GM23248 (cell line): Measurements from ENCODE around the gene CYBA. TPM values are rescaled to one million over a fixed set of nuclear protein-coding genes. Genes with fewer than 3 reads are reported as not detected.

Experiments used
- DNase-seq: peaks from one replicate; pipeline ENCODE4 v3.0.0-alpha.2; 2015
- H2AFZ ChIP-seq: fragments of 200-600 bp; sonication (generic); 2 replicates; pipeline ENCODE4 v1.6.1; 2016; ENCODE audit warnings: antibody characterized with exemption
- H3F3A ChIP-seq: fragments of 200-600 bp; sonication (generic); 2 replicates; pipeline ENCODE4 v1.6.1; 2016; ENCODE audit warnings: mild to moderate bottlenecking, antibody characterized with exemption, mixed run types; ENCODE audit not compliant: insufficient read depth
- H3K27ac ChIP-seq: fragments of 200-600 bp; sonication (generic); 2 replicates; pipeline ENCODE4 v1.5.1; 2016; ENCODE audit warnings: mild to moderate bottlenecking
- H3K27me3 ChIP-seq: fragments of 200-600 bp; sonication (generic); replicated peaks from 2 replicates; pipeline ENCODE4 v1.6.1; 2016; ENCODE audit warnings: mild to moderate bottlenecking; ENCODE audit not compliant: insufficient read depth
- H3K36me3 ChIP-seq: fragments of 200-600 bp; sonication (generic); 2 replicates; pipeline ENCODE4 v1.6.1; 2016; ENCODE audit warnings: low read depth, mild to moderate bottlenecking
- H3K4me1 ChIP-seq: fragments of 200-600 bp; sonication (generic); 2 replicates; pipeline ENCODE4 v1.6.1; 2016; ENCODE audit warnings: mild to moderate bottlenecking; ENCODE audit not compliant: insufficient read depth
- H3K4me2 ChIP-seq: fragments of 200-600 bp; sonication (generic); one replicate; pipeline ENCODE4 v1.6.1; 2016; ENCODE audit warnings: mild to moderate bottlenecking; ENCODE audit not compliant: unreplicated experiment
- H3K4me3 ChIP-seq: fragments of 200-600 bp; sonication (generic); 2 replicates; pipeline ENCODE4 v1.5.1; 2016; ENCODE audit warnings: mild to moderate bottlenecking
- H3K79me2 ChIP-seq: fragments of 200-600 bp; sonication (generic); 2 replicates; pipeline ENCODE4 v1.6.1; 2016; ENCODE audit warnings: mild to moderate bottlenecking; ENCODE audit not compliant: insufficient read depth
- H3K9ac ChIP-seq: fragments of 200-600 bp; sonication (generic); 2 replicates; pipeline ENCODE4 v1.6.1; 2016; ENCODE audit warnings: mild to moderate bottlenecking
- H3K9me2 ChIP-seq: fragments of 200-600 bp; sonication (generic); 2 replicates; pipeline ENCODE4 v1.6.1; 2016; ENCODE audit warnings: mixed run types, mild to moderate bottlenecking, moderate library complexity; ENCODE audit not compliant: insufficient read depth
- H3K9me3 ChIP-seq: fragments of 200-600 bp; sonication (generic); one replicate; pipeline ENCODE4 v1.6.1; 2017; ENCODE audit warnings: low read depth
- H4K20me1 ChIP-seq: fragments of 200-600 bp; sonication (generic); 2 replicates; pipeline ENCODE4 v1.6.0; 2016; ENCODE audit not compliant: insufficient read depth
- EZH2 ChIP-seq: fragments of 200-600 bp; sonication (generic); IDR thresholded peaks from 2 replicates; pipeline ENCODE4 v1.6.1; 2018; ENCODE audit warnings: antibody characterized with exemption, mild to moderate bottlenecking; ENCODE audit not compliant: insufficient read depth, poor library complexity, severe bottlenecking
- EZH2phosphoT487 ChIP-seq: fragments of 200-600 bp; sonication (generic); IDR thresholded peaks from 2 replicates; pipeline ENCODE4 v1.6.1; 2018; ENCODE audit warnings: antibody characterized with exemption, moderate library complexity, mild to moderate bottlenecking, low read depth; ENCODE audit not compliant: insufficient read depth
- WGBS, 2 experiments: methylation state at CpG; one replicate each; pipeline ENCODE4 v1.1.6; 2015 to 2017; ENCODE audit warnings: low lambda C conversion rate in 2 of 2, low coverage in 1 of 2; ENCODE audit errors: missing lambda C conversion rate in 2 of 2; 5-methylcytosine and 5-hydroxymethylcytosine counted together
- in situ Hi-C: fragments of 300-500 bp; cut with MboI; formaldehyde crosslinking; loops from 2 replicates; pipeline ENCODE4 v1.15.0; 2020
- polyA plus RNA-seq: library from polyadenylated mRNA; unstranded; fragments of >200 nt; fragmentation: Nextera tagmentation; extraction: Ambion mirVana; gene quantifications from 2 replicates; pipeline ENCODE4 v1.2.1, GENCODE V29; 2016
- total RNA-seq: library from RNA; depleted of rRNA; stranded (reverse); fragments of >200 nt; shearing (Covaris generic); gene quantifications from 2 replicates; pipeline ENCODE4 v1.2.3, GENCODE V29; 2014

Gene CYBA
- total and polyA plus RNA-seq, 2 experiments from 2014 or later: 270 to 332 TPM

DNA sequence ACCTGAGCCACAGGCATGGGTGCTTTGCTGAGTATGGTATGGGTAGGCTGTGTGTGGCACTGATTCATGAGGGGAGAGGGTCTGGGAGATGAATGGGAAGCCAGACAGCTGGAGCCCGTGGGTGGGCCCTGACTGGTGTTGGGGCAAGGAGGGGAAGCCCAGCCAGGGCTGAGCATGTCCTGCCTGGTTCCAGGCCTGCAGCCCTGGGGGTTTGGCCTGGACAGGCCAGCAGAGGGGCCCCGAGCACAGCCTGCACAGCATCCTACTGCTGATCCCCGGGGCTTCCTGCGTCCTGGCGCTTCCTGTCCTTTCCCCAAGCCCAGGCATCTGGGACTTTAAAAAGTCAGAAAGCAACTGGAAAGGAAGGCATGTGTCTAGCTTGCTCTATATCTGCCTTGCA, 16.6 kb upstream of the CYBA start:
- TF ChIP-seq EZH2 (no peak), EZH2phosphoT487 (no peak)
- H3K79me2 ChIP-seq: peaks cover 4% of the 10 kb centered on the region
- no peak overlapping the region for H2AFZ ChIP-seq
- no peaks in the 10 kb centered on the region for H4K20me1 ChIP-seq
- no peak overlapping the region for H3K4me2 ChIP-seq
- no peaks in the 10 kb centered on the region for H3F3A ChIP-seq
- H3K9ac ChIP-seq: no peak overlapping the region
- no peak for DNase-seq
- no peaks in the 10 kb centered on the region for H3K4me1 ChIP-seq
- in situ Hi-C loops: no loop called here
- no peak overlapping the region for H3K4me3 ChIP-seq
- no peak overlapping the region for H3K27ac ChIP-seq
- no peaks in the 10 kb centered on the region for H3K9me2 ChIP-seq
- 93 to 96% methylated on average over 3 to 5 of the region's 5 CpGs for WGBS, 2 experiments
- H3K36me3 ChIP-seq: no peaks in the 10 kb centered on the region
- H3K27me3 ChIP-seq: no peaks in the 10 kb centered on the region
- no peaks in the 10 kb centered on the region for H3K9me3 ChIP-seq

DNA sequence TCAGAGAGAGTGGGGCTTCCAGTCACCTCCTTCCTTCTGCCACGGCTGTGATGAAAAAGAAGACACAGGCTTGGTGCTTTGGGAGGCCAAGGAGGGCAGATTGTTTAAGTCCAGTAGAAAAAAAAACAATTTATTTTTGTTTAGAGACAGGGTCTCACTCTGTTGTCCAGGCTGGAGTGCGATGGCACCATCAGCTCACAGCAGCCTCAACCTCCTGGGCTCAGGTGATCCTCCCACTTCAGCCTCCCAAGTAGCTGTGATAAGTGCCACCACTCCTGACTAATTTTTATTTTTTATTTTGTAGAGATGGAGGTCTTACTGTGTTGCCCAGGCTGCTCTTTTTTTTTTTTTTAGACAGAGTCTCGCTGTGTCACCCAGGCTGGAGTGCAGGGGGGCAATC, 14.7 kb upstream of the CYBA start:
- no peak overlapping the region for H3K9ac ChIP-seq
- DNase-seq: no peak
- H3K27ac ChIP-seq: no peak overlapping the region
- no peaks in the 10 kb centered on the region for H3F3A ChIP-seq
- no peaks in the 10 kb centered on the region for H4K20me1 ChIP-seq
- H3K27me3 ChIP-seq: no peaks in the 10 kb centered on the region
- H3K4me2 ChIP-seq: no peak overlapping the region
- peaks cover 14% of the 10 kb centered on the region for H3K79me2 ChIP-seq
- H3K36me3 ChIP-seq: no peaks in the 10 kb centered on the region
- no peak overlapping the region for H2AFZ ChIP-seq
- no peaks in the 10 kb centered on the region for H3K9me3 ChIP-seq
- in situ Hi-C loops: no loop called here
- TF ChIP-seq EZH2 (no peak), EZH2phosphoT487 (no peak)
- H3K4me3 ChIP-seq: no peak overlapping the region
- WGBS, 2 experiments: 91 to 100% methylated on average over 3 of the region's 3 CpGs
- 0 out of 2 replicates have a peak, but pooled peaks cover 4% of the 10 kb centered on the region for H3K4me1 ChIP-seq
- no peaks in the 10 kb centered on the region for H3K9me2 ChIP-seq

DNA sequence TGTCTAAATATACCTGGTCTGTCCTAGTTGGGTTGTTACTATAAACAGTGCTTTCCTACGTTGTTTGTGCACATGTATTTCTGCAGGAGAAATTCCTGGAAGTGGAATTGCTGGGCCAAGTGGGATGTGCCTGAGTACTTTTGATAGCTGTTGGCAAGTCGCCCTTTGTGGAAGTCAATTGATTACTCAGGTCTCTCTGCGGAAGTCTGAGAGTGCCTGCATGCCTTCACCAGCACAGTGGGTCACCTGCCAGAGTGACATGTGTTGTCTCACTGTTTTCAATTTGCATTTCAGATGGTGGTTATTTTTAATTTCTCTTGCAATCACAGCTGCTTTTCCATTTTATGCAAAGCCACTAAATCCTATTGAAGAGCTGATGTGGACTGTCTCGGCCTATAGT, 14.3 kb upstream of the CYBA start:
- Histone ChIP-seq H3K27me3 (no peaks in the 10 kb centered on the region), H3K9me2 (no peaks in the 10 kb centered on the region), H3K79me2 (peaks cover 18% of the 10 kb centered on the region), H3K27ac (no peak overlapping the region), H3F3A (no peaks in the 10 kb centered on the region), H3K4me2 (no peak overlapping the region), H2AFZ (no peak overlapping the region), H4K20me1 (no peaks in the 10 kb centered on the region), H3K9ac (no peak overlapping the region), H3K9me3 (no peaks in the 10 kb centered on the region), H3K36me3 (no peaks in the 10 kb centered on the region), H3K4me3 (no peak overlapping the region), H3K4me1 (0 out of 2 replicates have a peak, but pooled peaks cover 4% of the 10 kb centered on the region)
- no peak for DNase-seq
- no peak for TF ChIP-seq EZH2
- 82 to 88% methylated on average over 4 of the region's 4 CpGs for WGBS, 2 experiments
- in situ Hi-C loops: no loop called here

DNA sequence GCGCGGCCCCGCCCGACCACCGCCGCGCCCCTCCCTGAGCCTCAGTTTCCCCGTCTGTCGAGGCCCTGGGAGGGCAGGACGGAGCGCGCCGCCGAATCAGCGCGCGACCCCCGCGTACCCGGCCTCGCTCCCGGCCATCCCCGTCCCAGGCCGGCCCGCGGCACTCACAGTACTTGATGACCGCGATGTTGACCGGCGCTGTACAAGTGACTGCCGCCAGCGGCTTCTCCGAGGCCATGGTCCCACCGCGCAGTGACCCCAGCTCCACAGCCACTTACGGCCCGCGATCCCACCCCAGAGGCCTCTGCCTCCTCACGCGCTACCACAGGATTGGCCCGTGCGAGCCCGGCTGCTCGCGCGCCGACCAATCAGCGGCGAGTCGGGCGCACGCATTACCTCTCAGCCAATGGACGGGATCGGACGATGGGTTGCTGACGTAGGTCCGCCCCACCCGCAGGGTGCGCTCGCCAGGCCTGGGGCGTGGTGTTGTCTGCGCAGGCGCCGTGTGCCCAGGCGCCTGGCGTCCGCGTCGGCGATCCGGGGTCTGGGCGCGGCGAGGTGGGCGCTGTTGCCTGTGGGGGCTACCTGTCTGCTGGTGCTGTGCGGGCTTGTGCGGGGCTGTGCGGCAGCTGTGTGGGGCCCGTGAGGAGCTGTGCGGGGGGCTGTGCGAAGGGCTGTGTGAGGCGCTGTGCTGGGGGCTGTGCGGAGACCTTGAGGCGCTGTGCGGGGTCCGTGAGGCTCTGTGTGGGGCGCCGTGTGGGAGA, 12.2 kb upstream of the CYBA start, which contains the start of gene MVD:
Gene MVD (minus strand): TSS at position 249 of the 764 bp plus-strand sequence. CDS start 11 bp downstream, at position 238.
- Histone ChIP-seq H4K20me1 (no peaks in the 10 kb centered on the region), H2AFZ (peak within 1 kb of the TSS; percentile 92), H3K9ac (peak within 1 kb of the TSS; percentile 91), H3K9me2 (no peaks in the 10 kb centered on the region), H3K79me2 (peaks cover 23% of the 10 kb centered on the region), H3K36me3 (no peaks in the 10 kb centered on the region), H3K4me1 (0 out of 2 replicates have a peak, but pooled peaks cover 4% of the 10 kb centered on the region), H3K27me3 (no peaks in the 10 kb centered on the region), H3K4me3 (peak within 1 kb of the TSS; percentile 80), H3K27ac (peak within 1 kb of the TSS; percentile 57), H3F3A (no peaks in the 10 kb centered on the region), H3K4me2 (peak within 1 kb of the TSS; percentile 88), H3K9me3 (no peaks in the 10 kb centered on the region)
- peak; percentile 99 for DNase-seq
- 1% methylated on average over 64 to 73 of the region's 88 CpGs for WGBS, 2 experiments
- in situ Hi-C loops: no loop called here
- TF ChIP-seq EZH2phosphoT487 (no peak), EZH2 (no peak)
